ENCODE measurements around the gene AKAP3.

Gene AKAP3

DNA sequence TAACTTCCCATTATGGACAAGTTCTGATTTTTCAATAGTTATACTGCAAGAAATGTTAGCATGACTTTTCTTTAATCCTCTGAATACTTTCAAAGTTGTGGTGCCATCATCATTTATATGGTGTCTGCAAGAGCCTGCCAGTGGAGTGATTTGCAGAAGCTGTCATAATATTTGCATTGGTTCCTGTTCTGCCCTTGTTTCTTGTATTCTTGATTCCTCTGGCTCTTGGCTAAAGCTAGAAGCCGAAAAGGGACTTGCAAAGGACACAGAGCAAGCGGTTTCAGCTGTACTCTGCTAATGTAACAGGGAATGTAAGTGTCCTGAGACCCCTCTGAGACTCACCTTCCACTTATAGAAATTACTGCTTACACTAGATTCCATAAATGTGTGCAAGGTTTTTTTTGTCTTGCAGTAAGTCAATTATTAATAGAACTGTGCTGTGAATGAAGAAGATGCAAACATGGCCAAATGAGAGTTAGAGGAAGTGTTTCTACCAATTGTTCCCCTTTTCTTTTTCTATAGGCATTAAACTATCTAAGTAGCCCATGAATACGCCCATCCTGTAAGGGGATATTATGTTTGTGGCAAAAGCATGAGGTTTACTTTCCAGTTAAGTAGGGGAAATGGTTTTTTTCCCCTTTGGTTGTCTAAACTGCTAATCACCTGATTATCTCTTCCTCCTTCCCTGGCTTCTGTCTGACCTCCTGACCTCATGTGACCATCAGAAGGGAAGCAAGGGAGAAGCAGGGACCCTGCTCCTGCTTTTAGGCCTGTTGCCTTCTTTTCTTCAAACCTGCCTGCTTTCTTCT is 81.6 kb downstream of the AKAP3 start:
- no peak for TF ChIP-seq SUZ12 (IDR thresholded peaks at IDR 0.05; ENCODE audit: extremely low read depth, insufficient read depth, insufficient read length)
- Histone ChIP-seq H3K36me3 (ENCODE audit: insufficient read depth, insufficient read length, low read length) (no peaks in the 10 kb centered on the region), H3K4me3 (ENCODE audit: insufficient read length, low read depth) (no peak overlapping the region), H3K4me1 (ENCODE audit: insufficient read depth, insufficient read length) (peaks cover 2% of the 10 kb centered on the region), H3K27me3 (ENCODE audit: insufficient read depth, insufficient read length) (peaks cover 17% of the 10 kb centered on the region), H3K9me3 (ENCODE audit: insufficient read depth, low read length) (no peaks in the 10 kb centered on the region), H3K9ac (ENCODE audit: insufficient read length, low read depth) (no peak overlapping the region)
- DNase-seq (ENCODE audit: low read depth, low spot score): no peak

DNA sequence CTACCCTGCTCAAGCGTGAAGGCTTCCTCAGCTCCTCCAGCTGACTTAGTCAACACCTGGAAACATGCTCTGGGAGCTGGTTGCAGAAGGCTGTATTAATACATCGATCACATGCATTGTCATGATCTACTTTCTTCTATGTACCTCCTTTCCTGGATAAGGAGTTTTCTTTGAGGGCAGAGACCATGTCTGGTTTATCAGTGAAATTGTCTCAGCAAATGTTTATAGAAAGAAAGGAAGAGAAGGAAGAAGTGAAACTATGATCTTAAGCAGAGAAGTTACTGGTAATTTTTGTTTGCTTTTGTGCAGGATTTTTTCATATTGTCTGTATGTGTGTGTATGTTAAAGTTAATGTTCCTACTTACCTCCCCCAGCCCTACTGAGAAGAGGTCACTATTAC is 82.4 kb downstream of the AKAP3 start:
- Histone ChIP-seq H3K9me3 (ENCODE audit: insufficient read depth, low read length) (no peaks in the 10 kb centered on the region), H3K27me3 (ENCODE audit: insufficient read depth, insufficient read length) (peaks cover 19% of the 10 kb centered on the region), H3K36me3 (ENCODE audit: insufficient read depth, insufficient read length, low read length) (no peaks in the 10 kb centered on the region), H3K9ac (ENCODE audit: insufficient read length, low read depth) (no peak overlapping the region), H3K4me1 (ENCODE audit: insufficient read depth, insufficient read length) (peaks cover 2% of the 10 kb centered on the region), H3K4me3 (ENCODE audit: insufficient read length, low read depth) (no peak overlapping the region)
- TF ChIP-seq YY1 (IDR thresholded peaks at IDR 0.05; ENCODE audit: insufficient read depth, insufficient read length) (no peak), ZNF274 (IDR thresholded peaks at IDR 0.05; ENCODE audit: low read depth, low read length) (no peak), SUZ12 (IDR thresholded peaks at IDR 0.05; ENCODE audit: extremely low read depth, insufficient read depth, insufficient read length) (no peak)
- DNase-seq (ENCODE audit: low read depth, low spot score): no peak
